IMR-90 (cell line): ENCODE data around the gene ITIH5.

Source experiments
- BHLHE40 ChIP-seq: fragments of 150-350 bp; IDR thresholded peaks from 2 replicates; pipeline ENCODE4 v1.6.1; 2016; ENCODE audit warnings: mild to moderate bottlenecking, low read depth, low read length
- CEBPB ChIP-seq: IDR thresholded peaks from 2 replicates; pipeline ENCODE4 v1.6.1; 2012; ENCODE audit warnings: low read depth, low read length, improper control_type of control experiment
- CTCF ChIP-seq: conservative IDR thresholded peaks from 2 replicates; pipeline ENCODE4 v1.5.1; 2012; ENCODE audit warnings: mild to moderate bottlenecking, low read depth, low read length, improper control_type of control experiment
- MAFK ChIP-seq: IDR thresholded peaks from 2 replicates; pipeline ENCODE4 v1.6.1; 2012; ENCODE audit warnings: low read depth, low read length, improper control_type of control experiment
- MXI1 ChIP-seq: IDR thresholded peaks from 2 replicates; pipeline ENCODE4 v1.6.1; 2012; ENCODE audit warnings: low read depth, mild to moderate bottlenecking, low read length, moderate library complexity, borderline replicate concordance
- NFE2L2 ChIP-seq: fragments of 150-350 bp; IDR thresholded peaks from 2 replicates; pipeline ENCODE4 v1.6.1; 2016; ENCODE audit warnings: low read depth, mild to moderate bottlenecking, low read length
- POLR2A ChIP-seq: IDR thresholded peaks from 2 replicates; pipeline ENCODE4 v1.6.1; 2012; ENCODE audit warnings: mild to moderate bottlenecking, low read depth, low read length
- RAD21 ChIP-seq: IDR thresholded peaks from 2 replicates; pipeline ENCODE4 v1.6.1; 2012; ENCODE audit warnings: low read length, improper control_type of control experiment
- RCOR1 ChIP-seq: IDR thresholded peaks from 2 replicates; pipeline ENCODE4 v1.6.1; 2012; ENCODE audit warnings: mild to moderate bottlenecking, low read length, improper control_type of control experiment; ENCODE audit not compliant: insufficient replicate concordance
- RFX5 ChIP-seq: IDR thresholded peaks from 2 replicates; pipeline ENCODE4 v1.8.0; 2012; ENCODE audit warnings: low read depth, mild to moderate bottlenecking, low read length, moderate library complexity
- SMC3 ChIP-seq: fragments of 150-350 bp; IDR thresholded peaks from 2 replicates; pipeline ENCODE4 v1.6.1; 2016; ENCODE audit warnings: low read depth, mild to moderate bottlenecking, antibody characterized with exemption, low read length, moderate library complexity
- TF ChIP-seq, protein P1 (sequence below): fragments of 150-350 bp; IDR thresholded peaks from 2 replicates; pipeline ENCODE4 v1.6.1; 2016; ENCODE audit warnings: low read depth, mild to moderate bottlenecking, low read length, moderate library complexity, borderline replicate concordance

- TF ChIP-seq RFX5 (no peak), MXI1 (no peak), CTCF (no peak), POLR2A (no peak), SMC3 (no peak), CEBPB (no peak), RCOR1 (no peak), MAFK (no peak), RAD21 (no peak), NFE2L2 (no peak), BHLHE40 (no peak)
- TF ChIP-seq, protein P1, sequence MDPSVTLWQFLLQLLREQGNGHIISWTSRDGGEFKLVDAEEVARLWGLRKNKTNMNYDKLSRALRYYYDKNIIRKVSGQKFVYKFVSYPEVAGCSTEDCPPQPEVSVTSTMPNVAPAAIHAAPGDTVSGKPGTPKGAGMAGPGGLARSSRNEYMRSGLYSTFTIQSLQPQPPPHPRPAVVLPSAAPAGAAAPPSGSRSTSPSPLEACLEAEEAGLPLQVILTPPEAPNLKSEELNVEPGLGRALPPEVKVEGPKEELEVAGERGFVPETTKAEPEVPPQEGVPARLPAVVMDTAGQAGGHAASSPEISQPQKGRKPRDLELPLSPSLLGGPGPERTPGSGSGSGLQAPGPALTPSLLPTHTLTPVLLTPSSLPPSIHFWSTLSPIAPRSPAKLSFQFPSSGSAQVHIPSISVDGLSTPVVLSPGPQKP: no peak
Measured at GRCh38 chr10:7515439-7515838, 151.3 kb downstream of the ITIH5 start.
